Measurements from ENCODE around the gene JAK1.

- no peak for TF ChIP-seq CTCF (IDR thresholded peaks at IDR 0.05)
- no peak for TF ChIP-seq POLR2A (IDR thresholded peaks at IDR 0.05)
Measured at GRCh38 chr1:64895500-64895899, 70.8 kb downstream of the JAK1 start.
